Right ventricle myocardium superior (tissue), 1 donor: Measurements from ENCODE around the gene MAPT. TPM values are rescaled to one million over a fixed set of nuclear protein-coding genes. Genes with fewer than 3 reads are reported as not detected.

ENCODE experiments used
- ATAC-seq: fragments of 200-7000 bp; cut with Tn5 transposase; one replicate; pipeline ENCODE4 v1.9.1; 2020; ENCODE audit warnings: mild to moderate bottlenecking; ENCODE audit not compliant: poor library complexity
- DNase-seq: peaks from one replicate; pipeline ENCODE4 v3.0.0-alpha.2; 2020
- intact Hi-C: fragments of 100-400 bp; cut with DNase I; formaldehyde crosslinking; loops from one replicate; pipeline ENCODE4 v1.11.2; 2022
- total RNA-seq: library from RNA; stranded (reverse); fragmentation: NEBNext Ultra II Directional; extraction: Animal tissue kit (Norgen Biotek cat#: 25700); gene quantifications from one replicate; pipeline ENCODE4 v1.2.1, GENCODE V29; 2021
- donor health status: DM: no; HTN: yes; CAD: no; lungs with severe emphysema.

Gene MAPT
- total RNA-seq, 1 donor from 2014 or later: 37.7 TPM

DNA sequence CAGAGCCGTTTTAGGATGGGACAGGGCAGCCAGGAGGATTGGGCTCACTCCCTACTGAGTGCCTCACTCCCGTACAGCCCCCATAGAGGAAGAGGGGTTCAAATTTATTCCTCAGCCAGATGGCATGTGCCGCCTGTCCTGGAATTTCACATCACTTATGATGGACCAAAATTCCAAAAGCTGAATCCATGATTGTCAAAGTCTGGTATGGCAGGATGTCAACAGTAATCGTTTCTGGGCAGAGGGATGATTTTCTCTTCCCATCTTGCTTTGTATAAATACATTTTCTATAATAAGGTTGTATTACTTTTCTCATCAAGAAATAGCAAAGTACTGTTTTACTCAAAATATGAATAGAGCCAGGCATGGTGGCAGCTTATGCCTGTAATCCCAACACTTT, 66.0 kb downstream of the MAPT start:
- no peak for DNase-seq

GRCh38 chr17:45961206-45961605, 66.9 kb downstream of the MAPT start:
- DNase-seq: no peak
- ATAC-seq: no peak
- intact Hi-C loops: no loop called here

More for the DNA sequence above, 66.0 kb downstream of the MAPT start:
- intact Hi-C loops: no loop called here
- no peak for ATAC-seq

DNA sequence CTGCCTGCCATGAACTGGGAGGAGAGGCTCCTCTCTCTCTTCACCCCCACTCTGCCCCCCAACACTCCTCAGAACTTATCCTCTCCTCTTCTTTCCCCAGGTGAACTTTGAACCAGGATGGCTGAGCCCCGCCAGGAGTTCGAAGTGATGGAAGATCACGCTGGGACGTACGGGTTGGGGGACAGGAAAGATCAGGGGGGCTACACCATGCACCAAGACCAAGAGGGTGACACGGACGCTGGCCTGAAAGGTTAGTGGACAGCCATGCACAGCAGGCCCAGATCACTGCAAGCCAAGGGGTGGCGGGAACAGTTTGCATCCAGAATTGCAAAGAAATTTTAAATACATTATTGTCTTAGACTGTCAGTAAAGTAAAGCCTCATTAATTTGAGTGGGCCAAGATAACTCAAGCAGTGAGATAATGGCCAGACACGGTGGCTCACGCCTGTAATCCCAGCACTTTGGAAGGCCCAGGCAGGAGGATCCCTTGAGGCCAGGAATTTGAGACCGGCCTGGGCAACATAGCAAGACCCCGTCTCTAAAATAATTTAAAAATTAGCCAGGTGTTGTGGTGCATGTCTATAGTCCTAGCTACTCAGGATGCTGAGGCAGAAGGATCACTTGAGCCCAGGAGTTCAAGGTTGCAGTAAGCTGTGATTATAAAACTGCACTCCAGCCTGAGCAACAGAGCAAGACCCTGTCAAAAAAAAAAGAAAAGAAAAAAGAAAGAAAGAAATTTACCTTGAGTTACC, 68.0 kb downstream of the MAPT start:
- ATAC-seq (no peak), DNase-seq (no peak)
- intact Hi-C loops: no loop called here

GRCh38 chr17:45963283-45963682, 68.9 kb downstream of the MAPT start:
- intact Hi-C loops: no loop called here
- DNase-seq: no peak
- no peak for ATAC-seq

DNA sequence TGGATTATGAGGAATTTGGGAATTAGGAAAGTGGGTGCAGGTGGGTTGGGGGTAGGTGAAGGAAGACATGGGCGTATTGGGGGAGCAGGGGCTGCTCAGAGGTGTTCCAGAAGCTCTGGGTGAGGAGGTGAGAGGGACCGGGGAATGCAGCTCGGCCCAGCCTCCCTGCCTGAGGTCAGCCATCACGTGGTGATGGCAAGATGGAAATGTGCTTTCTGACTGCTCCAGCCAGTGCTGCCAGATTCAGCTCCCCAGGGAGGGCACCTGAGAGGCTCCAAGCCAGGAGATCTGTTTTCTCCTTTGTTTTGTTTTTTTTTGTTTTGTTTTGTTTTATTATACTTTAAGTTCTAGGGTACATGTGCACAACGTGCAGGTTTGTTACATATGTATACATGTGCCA, 69.5 kb downstream of the MAPT start:
- DNase-seq: no peak
- ATAC-seq: no peak
- intact Hi-C loops: no loop called here

DNA sequence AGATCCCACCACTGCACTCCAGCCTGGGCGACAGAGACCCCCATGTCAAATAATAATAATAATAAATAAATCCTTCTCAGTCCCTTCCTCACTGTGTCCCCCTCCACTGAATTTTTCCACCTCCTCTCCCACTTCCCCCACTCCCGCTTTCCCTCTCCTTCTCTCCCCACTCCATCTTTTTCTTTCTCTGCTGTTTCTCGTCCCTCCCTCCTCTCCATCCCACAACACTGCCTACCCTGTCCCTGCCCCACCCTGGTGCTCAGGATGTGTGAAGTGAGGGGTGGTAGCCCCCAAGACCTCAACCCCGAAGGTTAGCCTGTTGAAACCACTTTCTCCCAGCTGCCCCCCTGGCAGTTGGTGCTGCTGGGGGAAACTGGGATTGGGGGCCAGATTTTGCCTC, 70.3 kb downstream of the MAPT start:
- intact Hi-C loops: no loop called here
- no peak for ATAC-seq
- no peak for DNase-seq

- ATAC-seq (peak; percentile 31), DNase-seq (no peak)
- intact Hi-C loops: no loop called here
These were observed 71.5 kb downstream of the MAPT start for GRCh38 chr17:45965812-45966211.

GRCh38 chr17:45966606-45967280, 72.4 kb downstream of the MAPT start:
- intact Hi-C loops: no loop called here
- ATAC-seq (no peak), DNase-seq (no peak)

DNA sequence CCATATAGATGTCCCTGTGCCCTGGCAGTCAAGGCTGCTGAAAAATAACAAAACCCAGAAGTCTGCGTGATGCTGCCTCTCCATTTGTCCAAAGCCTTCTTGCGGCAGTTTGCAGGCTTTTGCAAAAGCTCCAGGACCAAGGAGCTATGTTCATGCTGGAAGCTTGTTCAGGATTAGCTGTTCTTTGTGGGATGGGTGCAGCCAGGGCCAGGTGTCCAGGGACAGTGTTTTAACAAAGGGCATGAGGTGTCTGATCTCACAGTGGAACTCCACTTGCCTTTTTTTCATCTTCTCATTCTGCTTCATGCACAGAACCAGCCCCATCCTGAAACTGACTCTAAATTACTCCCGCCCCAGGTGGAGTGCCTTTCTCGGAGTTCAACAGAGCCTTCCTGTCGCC, 73.0 kb downstream of the MAPT start:
- ATAC-seq: no peak
- intact Hi-C loops: no loop called here
- no peak for DNase-seq

DNA sequence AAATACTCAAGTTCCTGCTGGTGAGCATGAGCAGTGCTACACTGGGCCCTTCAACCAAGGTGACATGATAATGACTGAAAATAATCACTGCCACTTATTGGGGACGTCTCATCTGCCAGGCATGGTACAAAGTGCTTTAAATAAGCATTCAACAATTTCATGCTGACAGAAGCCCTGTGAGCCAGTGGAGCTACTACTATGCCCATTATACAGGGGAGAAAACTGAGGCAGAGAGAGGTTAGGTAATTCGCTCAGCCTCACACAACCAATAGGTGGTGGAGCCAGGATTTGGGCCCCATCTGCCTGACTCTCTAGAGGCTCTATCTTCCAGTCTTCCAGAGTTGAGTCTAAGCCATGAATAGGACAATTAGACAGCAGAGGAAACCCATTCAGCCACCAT, 74.4 kb downstream of the MAPT start:
- intact Hi-C loops: no loop called here
- ATAC-seq: no peak
- no peak for DNase-seq

- intact Hi-C loops: no loop called here
- DNase-seq (no peak), ATAC-seq (no peak)
These were observed 75.4 kb downstream of the MAPT start for GRCh38 chr17:45969726-45970125.

GRCh38 chr17:45970659-45971058, 76.3 kb downstream of the MAPT start:
- no peak for DNase-seq
- intact Hi-C loops: no loop called here
- no peak for ATAC-seq

DNA sequence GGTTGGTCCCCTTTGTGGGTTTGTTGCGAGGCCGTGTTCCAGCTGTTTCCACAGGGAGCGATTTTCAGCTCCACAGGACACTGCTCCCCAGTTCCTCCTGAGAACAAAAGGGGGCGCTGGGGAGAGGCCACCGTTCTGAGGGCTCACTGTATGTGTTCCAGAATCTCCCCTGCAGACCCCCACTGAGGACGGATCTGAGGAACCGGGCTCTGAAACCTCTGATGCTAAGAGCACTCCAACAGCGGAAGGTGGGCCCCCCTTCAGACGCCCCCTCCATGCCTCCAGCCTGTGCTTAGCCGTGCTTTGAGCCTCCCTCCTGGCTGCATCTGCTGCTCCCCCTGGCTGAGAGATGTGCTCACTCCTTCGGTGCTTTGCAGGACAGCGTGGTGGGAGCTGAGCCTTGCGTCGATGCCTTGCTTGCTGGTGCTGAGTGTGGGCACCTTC, 77.4 kb downstream of the MAPT start:
- intact Hi-C loops: no loop called here
- DNase-seq: no peak
- no peak for ATAC-seq

GRCh38 chr17:45972531-45972930, 78.2 kb downstream of the MAPT start:
- DNase-seq (no peak), ATAC-seq (no peak)
- intact Hi-C loops: no loop called here

DNA sequence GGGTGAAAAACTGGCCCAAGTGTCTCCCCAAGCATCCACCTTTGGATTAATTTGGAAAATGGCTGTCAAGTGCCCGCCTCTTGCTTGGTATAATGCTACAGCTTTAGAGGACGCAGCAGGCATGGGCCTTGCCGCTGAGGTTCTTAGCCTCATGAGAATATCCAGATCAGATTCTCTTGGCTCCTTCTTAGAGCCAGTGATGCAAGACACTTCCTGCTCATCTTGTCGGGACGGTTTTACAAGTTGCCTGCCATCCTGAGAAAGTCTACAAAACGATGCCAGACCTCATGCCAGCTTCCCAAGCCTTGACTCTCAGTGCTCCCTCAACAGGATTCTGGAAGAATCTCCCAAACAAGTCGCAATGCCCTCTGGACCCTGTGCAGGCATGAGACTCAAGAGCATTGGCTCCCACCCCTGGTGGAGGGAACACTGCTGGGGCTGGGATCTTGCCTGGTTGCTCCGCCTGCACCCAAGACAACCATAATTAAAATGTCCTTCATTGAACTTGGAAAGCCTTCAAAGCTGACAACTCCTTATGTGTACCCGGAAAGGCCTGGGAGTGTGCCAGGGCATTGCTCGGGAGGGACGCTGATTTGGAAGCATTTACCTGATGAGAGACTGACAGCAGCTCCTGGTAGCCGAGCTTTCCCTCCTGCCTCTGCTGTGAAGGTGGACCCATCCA, 78.9 kb downstream of the MAPT start:
- DNase-seq: peak; percentile 75
- ATAC-seq: peak; percentile 88
- intact Hi-C loops: no loop called here

DNA sequence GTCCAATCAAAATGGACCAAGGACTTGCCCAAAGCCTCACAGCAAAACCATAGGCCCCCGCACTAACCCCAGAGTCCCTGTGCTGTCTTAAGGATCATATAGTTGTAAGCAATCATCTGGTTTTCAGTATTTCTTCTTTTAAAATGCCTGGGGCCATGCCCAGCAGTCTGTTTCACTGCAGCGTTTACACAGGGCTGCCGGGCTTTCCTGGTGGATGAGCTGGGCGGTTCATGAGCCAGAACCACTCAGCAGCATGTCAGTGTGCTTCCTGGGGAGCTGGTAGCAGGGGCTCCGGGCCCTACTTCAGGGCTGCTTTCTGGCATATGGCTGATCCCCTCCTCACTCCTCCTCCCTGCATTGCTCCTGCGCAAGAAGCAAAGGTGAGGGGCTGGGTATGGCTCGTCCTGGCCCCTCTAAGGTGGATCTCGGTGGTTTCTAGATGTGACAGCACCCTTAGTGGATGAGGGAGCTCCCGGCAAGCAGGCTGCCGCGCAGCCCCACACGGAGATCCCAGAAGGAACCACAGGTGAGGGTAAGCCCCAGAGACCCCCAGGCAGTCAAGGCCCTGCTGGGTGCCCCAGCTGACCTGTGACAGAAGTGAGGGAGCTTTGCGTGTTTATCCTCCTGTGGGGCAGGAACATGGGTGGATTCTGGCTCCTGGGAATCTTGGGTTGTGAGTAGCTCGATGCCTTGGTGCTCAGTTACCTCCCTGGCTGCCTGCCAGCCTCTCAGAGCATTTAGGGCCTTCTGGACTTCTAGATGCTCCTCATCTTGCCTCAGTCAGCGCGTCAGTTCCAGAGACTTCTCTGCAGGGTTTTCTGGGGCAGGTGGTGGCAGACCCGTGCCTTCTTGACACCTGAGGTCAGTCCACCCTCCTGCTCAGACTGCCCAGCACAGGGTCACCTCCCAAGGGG, 79.8 kb downstream of the MAPT start:
- DNase-seq (no peak), ATAC-seq (no peak)
- intact Hi-C loops: no loop called here

GRCh38 chr17:45974916-45975630, 80.7 kb downstream of the MAPT start:
- DNase-seq: no peak

GRCh38 chr17:45975640-45976295, 81.4 kb downstream of the MAPT start:
- intact Hi-C loops: no loop called here
- no peak for DNase-seq
- no peak for ATAC-seq

More at GRCh38 chr17:45974916-45975630, 80.7 kb downstream of the MAPT start:
- intact Hi-C loops: no loop called here
- ATAC-seq: no peak
